ENCODE data around the gene AKNAD1. TPM values are rescaled to one million over a fixed set of nuclear protein-coding genes. Genes with fewer than 3 reads are reported as not detected.

Gene AKNAD1
- total RNA-seq, 1 experiment from 2014 or later = not detected

DNA sequence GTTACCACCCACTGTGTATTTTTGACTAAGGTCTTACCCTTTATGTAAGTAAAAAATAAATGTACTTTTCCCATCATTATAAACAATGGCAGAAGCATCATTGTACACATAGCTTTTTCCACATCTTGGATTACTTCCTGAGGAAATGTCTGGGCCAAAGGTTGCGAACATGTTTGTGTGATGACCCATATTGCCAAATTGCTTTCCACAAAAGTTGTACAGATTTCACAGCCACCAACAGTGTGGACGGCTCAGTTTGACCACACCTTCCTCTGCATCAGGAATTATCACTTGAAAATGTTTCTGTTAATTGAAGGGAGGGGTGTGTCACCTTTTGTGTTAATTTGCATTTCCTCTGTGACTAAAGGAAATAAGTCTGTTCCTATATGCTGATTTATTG, 25.7 kb downstream of the AKNAD1 start:
- H3K9me3 ChIP-seq (ENCODE audit: low read length) = no peaks in the 10 kb centered on the region
- H3K4me2 ChIP-seq (ENCODE audit: low read depth, low read length, poor library complexity, severe bottlenecking) = no peak overlapping the region
- no peak overlapping the region for H2AFZ ChIP-seq (ENCODE audit: low read length)
- H3K4me1 ChIP-seq (ENCODE audit: low read length) = peaks cover 3% of the 10 kb centered on the region; the same call in 1 of the 2 replicates
- H3K27me3 ChIP-seq (ENCODE audit: low read length) = no peaks in the 10 kb centered on the region
- no peaks in the 10 kb centered on the region for H3K9me2 ChIP-seq (replicated peaks; ENCODE audit: insufficient read depth, low read length)
- H3K36me3 ChIP-seq (ENCODE audit: insufficient read depth, low read length) = no peaks in the 10 kb centered on the region
- H4K20me1 ChIP-seq (ENCODE audit: insufficient read depth, low read depth, low read length) = no peaks in the 10 kb centered on the region
- no peak for DNase-seq
- no peak overlapping the region for H3K27ac ChIP-seq (ENCODE audit: low read length)
- no peak overlapping the region for H3K9ac ChIP-seq (ENCODE audit: low read length)
- H3K4me3 ChIP-seq (ENCODE audit: low read length) = no peak overlapping the region
- H3K79me2 ChIP-seq (ENCODE audit: low read length) = no peaks in the 10 kb centered on the region

- Histone ChIP-seq H3K79me2 (ENCODE audit: low read length) (no peaks in the 10 kb centered on the region), H3K27ac (ENCODE audit: low read length) (no peak overlapping the region), H3K9me2 (replicated peaks; ENCODE audit: insufficient read depth, low read length) (no peaks in the 10 kb centered on the region), H3K9me3 (ENCODE audit: low read length) (no peaks in the 10 kb centered on the region), H3K4me2 (ENCODE audit: low read depth, low read length, poor library complexity, severe bottlenecking) (no peak overlapping the region), H3K36me3 (ENCODE audit: insufficient read depth, low read length) (no peaks in the 10 kb centered on the region), H3K27me3 (ENCODE audit: low read length) (no peaks in the 10 kb centered on the region), H3K4me1 (ENCODE audit: low read length) (peaks cover 3% of the 10 kb centered on the region; the same call in 1 of the 2 replicates), H3K9ac (ENCODE audit: low read length) (no peak overlapping the region), H4K20me1 (ENCODE audit: insufficient read depth, low read depth, low read length) (no peaks in the 10 kb centered on the region), H2AFZ (ENCODE audit: low read length) (no peak overlapping the region), H3K4me3 (ENCODE audit: low read length) (no peak overlapping the region)
- DNase-seq = no peak
Measured at GRCh38 chr1:108830119-108831008, 26.5 kb downstream of the AKNAD1 start.

- Histone ChIP-seq H3K36me3 (ENCODE audit: insufficient read depth, low read length) (no peaks in the 10 kb centered on the region), H3K9me3 (ENCODE audit: low read length) (no peaks in the 10 kb centered on the region), H3K9ac (ENCODE audit: low read length) (no peak overlapping the region), H3K79me2 (ENCODE audit: low read length) (no peaks in the 10 kb centered on the region), H3K27me3 (ENCODE audit: low read length) (no peaks in the 10 kb centered on the region), H3K4me3 (ENCODE audit: low read length) (no peak overlapping the region), H4K20me1 (ENCODE audit: insufficient read depth, low read depth, low read length) (no peaks in the 10 kb centered on the region), H3K4me1 (ENCODE audit: low read length) (peaks cover 3% of the 10 kb centered on the region; the same call in 1 of the 2 replicates), H2AFZ (ENCODE audit: low read length) (no peak overlapping the region), H3K4me2 (ENCODE audit: low read depth, low read length, poor library complexity, severe bottlenecking) (no peak overlapping the region), H3K9me2 (replicated peaks; ENCODE audit: insufficient read depth, low read length) (no peaks in the 10 kb centered on the region), H3K27ac (ENCODE audit: low read length) (no peak overlapping the region)
- DNase-seq = no peak
Measured at GRCh38 chr1:108829498-108829916, 27.4 kb downstream of the AKNAD1 start.

GRCh38 chr1:108828074-108828961, 28.6 kb downstream of the AKNAD1 start:
- H3K4me2 ChIP-seq (ENCODE audit: low read depth, low read length, poor library complexity, severe bottlenecking) = no peak overlapping the region
- no peak overlapping the region for H3K4me3 ChIP-seq (ENCODE audit: low read length)
- no peak overlapping the region for H3K27ac ChIP-seq (ENCODE audit: low read length)
- peak; percentile 87 for DNase-seq
- H4K20me1 ChIP-seq (ENCODE audit: insufficient read depth, low read depth, low read length) = no peaks in the 10 kb centered on the region
- H2AFZ ChIP-seq (ENCODE audit: low read length) = peak overlapping the region; percentile 82; the same call in 1 of the 2 replicates
- no peaks in the 10 kb centered on the region for H3K9me2 ChIP-seq (replicated peaks; ENCODE audit: insufficient read depth, low read length)
- H3K36me3 ChIP-seq (ENCODE audit: insufficient read depth, low read length) = no peaks in the 10 kb centered on the region
- H3K79me2 ChIP-seq (ENCODE audit: low read length) = no peaks in the 10 kb centered on the region
- no peaks in the 10 kb centered on the region for H3K27me3 ChIP-seq (ENCODE audit: low read length)
- H3K9me3 ChIP-seq (ENCODE audit: low read length) = no peaks in the 10 kb centered on the region
- no peak overlapping the region for H3K9ac ChIP-seq (ENCODE audit: low read length)
- H3K4me1 ChIP-seq (ENCODE audit: low read length) = peaks cover 3% of the 10 kb centered on the region; the same call in 1 of the 2 replicates

- Histone ChIP-seq H3K27ac (ENCODE audit: low read length) (no peak overlapping the region), H3K4me3 (ENCODE audit: low read length) (no peak overlapping the region), H4K20me1 (ENCODE audit: insufficient read depth, low read depth, low read length) (no peaks in the 10 kb centered on the region), H3K27me3 (ENCODE audit: low read length) (no peaks in the 10 kb centered on the region), H3K36me3 (ENCODE audit: insufficient read depth, low read length) (no peaks in the 10 kb centered on the region), H3K4me2 (ENCODE audit: low read depth, low read length, poor library complexity, severe bottlenecking) (no peak overlapping the region), H3K9me2 (replicated peaks; ENCODE audit: insufficient read depth, low read length) (no peaks in the 10 kb centered on the region), H3K9me3 (ENCODE audit: low read length) (no peaks in the 10 kb centered on the region), H3K79me2 (ENCODE audit: low read length) (no peaks in the 10 kb centered on the region), H3K4me1 (ENCODE audit: low read length) (peaks cover 3% of the 10 kb centered on the region; the same call in 1 of the 2 replicates), H3K9ac (ENCODE audit: low read length) (no peak overlapping the region), H2AFZ (ENCODE audit: low read length) (no peak overlapping the region)
- DNase-seq = no peak
Measured at GRCh38 chr1:108826081-108826635, 30.7 kb downstream of the AKNAD1 start.

DNA sequence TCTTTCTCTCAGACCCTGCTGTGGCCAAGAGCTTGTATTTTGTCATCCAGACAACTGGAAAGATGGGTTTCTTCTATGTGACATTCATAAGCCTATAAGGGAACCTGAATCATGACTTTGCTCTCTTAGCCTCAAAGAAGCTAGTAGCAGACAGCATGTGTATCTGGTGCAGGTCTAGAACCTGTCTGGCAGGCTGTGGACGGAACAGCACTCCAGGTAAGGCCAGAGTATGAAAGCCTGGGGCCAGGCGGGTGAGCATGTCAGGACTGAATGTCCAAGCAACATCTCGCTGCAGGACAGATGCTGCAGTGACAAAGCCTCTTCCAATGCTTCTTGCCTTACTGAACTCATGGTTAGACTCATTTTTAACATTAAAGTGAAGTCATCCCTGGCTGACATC, 32.8 kb downstream of the AKNAD1 start:
- Histone ChIP-seq H3K36me3 (ENCODE audit: insufficient read depth, low read length) (no peaks in the 10 kb centered on the region), H3K9ac (ENCODE audit: low read length) (no peak overlapping the region), H3K27ac (ENCODE audit: low read length) (no peak overlapping the region), H3K4me2 (ENCODE audit: low read depth, low read length, poor library complexity, severe bottlenecking) (no peak overlapping the region), H2AFZ (ENCODE audit: low read length) (no peak overlapping the region), H4K20me1 (ENCODE audit: insufficient read depth, low read depth, low read length) (no peaks in the 10 kb centered on the region), H3K79me2 (ENCODE audit: low read length) (no peaks in the 10 kb centered on the region), H3K4me1 (ENCODE audit: low read length) (peaks cover 3% of the 10 kb centered on the region; the same call in 1 of the 2 replicates), H3K27me3 (ENCODE audit: low read length) (no peaks in the 10 kb centered on the region), H3K9me3 (ENCODE audit: low read length) (no peaks in the 10 kb centered on the region), H3K9me2 (replicated peaks; ENCODE audit: insufficient read depth, low read length) (no peaks in the 10 kb centered on the region), H3K4me3 (ENCODE audit: low read length) (no peak overlapping the region)
- no peak for DNase-seq

- no peaks in the 10 kb centered on the region for H3K27me3 ChIP-seq (ENCODE audit: low read length)
- H3K4me1 ChIP-seq (ENCODE audit: low read length) = peaks cover 3% of the 10 kb centered on the region; the same call in 1 of the 2 replicates
- no peak overlapping the region for H2AFZ ChIP-seq (ENCODE audit: low read length)
- no peak overlapping the region for H3K4me3 ChIP-seq (ENCODE audit: low read length)
- H3K27ac ChIP-seq (ENCODE audit: low read length) = no peak overlapping the region
- H3K9me2 ChIP-seq (replicated peaks; ENCODE audit: insufficient read depth, low read length) = no peaks in the 10 kb centered on the region
- H3K79me2 ChIP-seq (ENCODE audit: low read length) = no peaks in the 10 kb centered on the region
- no peak overlapping the region for H3K9ac ChIP-seq (ENCODE audit: low read length)
- H3K4me2 ChIP-seq (ENCODE audit: low read depth, low read length, poor library complexity, severe bottlenecking) = no peak overlapping the region
- H3K36me3 ChIP-seq (ENCODE audit: insufficient read depth, low read length) = no peaks in the 10 kb centered on the region
- no peak for DNase-seq
- H4K20me1 ChIP-seq (ENCODE audit: insufficient read depth, low read depth, low read length) = no peaks in the 10 kb centered on the region
- no peaks in the 10 kb centered on the region for H3K9me3 ChIP-seq (ENCODE audit: low read length)
Measured at GRCh38 chr1:108823632-108824031, 33.3 kb downstream of the AKNAD1 start.

- Histone ChIP-seq H3K9ac (ENCODE audit: low read length) (no peak overlapping the region), H2AFZ (ENCODE audit: low read length) (no peak overlapping the region), H3K4me1 (ENCODE audit: low read length) (peaks cover 7% of the 10 kb centered on the region), H3K4me2 (ENCODE audit: low read depth, low read length, poor library complexity, severe bottlenecking) (no peak overlapping the region), H3K36me3 (ENCODE audit: insufficient read depth, low read length) (no peaks in the 10 kb centered on the region), H4K20me1 (ENCODE audit: insufficient read depth, low read depth, low read length) (no peaks in the 10 kb centered on the region), H3K9me3 (ENCODE audit: low read length) (no peaks in the 10 kb centered on the region), H3K4me3 (ENCODE audit: low read length) (no peak overlapping the region), H3K9me2 (replicated peaks; ENCODE audit: insufficient read depth, low read length) (no peaks in the 10 kb centered on the region), H3K27ac (ENCODE audit: low read length) (no peak overlapping the region), H3K79me2 (ENCODE audit: low read length) (no peaks in the 10 kb centered on the region), H3K27me3 (ENCODE audit: low read length) (no peaks in the 10 kb centered on the region)
- no peak for DNase-seq
Measured at GRCh38 chr1:108819878-108820277, 37.0 kb downstream of the AKNAD1 start.
